Fibroblast of lung (primary cell): ENCODE results near the gene PPIG.
"Not testable (repeated sequence)": the region's sequence is repeated elsewhere in the genome, so short reads cannot be mapped to it uniquely, and the experiment has no call there.

Experiments used
- CTCF ChIP-seq, 2 donors: IDR thresholded peaks in 1 of 2; conservative IDR thresholded peaks in 1 of 2; 1 replicate in 1 of 2; 2 replicates in 1 of 2; pipeline ENCODE4 v1.5.1; 2011 to 2012; ENCODE audit warnings: low read length in 2 of 2, control low read depth in 1 of 2, inconsistent platforms in 1 of 2, low read depth in 1 of 2, mild to moderate bottlenecking in 1 of 2
- EZH2 ChIP-seq: IDR thresholded peaks from 2 replicates; pipeline ENCODE4 v1.5.1; 2012; ENCODE audit warnings: low read length, control low read depth, mild to moderate bottlenecking; ENCODE audit errors: missing control alignments

- TF ChIP-seq CTCF (conservative IDR thresholded peaks at IDR 0.05 in 1 of 2, IDR thresholded peaks at IDR 0.05 in 1 of 2; ENCODE audit: low read depth in 1 of 2, low read length in 2 of 2); EZH2: not testable (repeated sequence)
Measured at GRCh38 chr2:169596546-169596945, 12.4 kb downstream of the PPIG start.
